Breast epithelium (tissue), 4 donors: ENCODE results near the gene VIPR1. TPM values are rescaled to one million over a fixed set of nuclear protein-coding genes. Genes with fewer than 3 reads are reported as not detected.
"Not testable (repeated sequence)": the region's sequence is repeated elsewhere in the genome, so short reads cannot be mapped to it uniquely, and the experiment has no call there.

Experiments
- DNase-seq, 2 donors: peaks; one replicate each; pipeline ENCODE4 v3.0.0-alpha.2; 2019; ENCODE audit warnings: low spot score in 2 of 2
- H3K27ac ChIP-seq, 2 donors: fragments of 200-600 bp; sonication (generic) in 1 of 2; one replicate each; pipeline ENCODE4 v1.5.1; 2016 to 2019; ENCODE audit warnings: mild to moderate bottlenecking in 1 of 2
- H3K27me3 ChIP-seq, 2 donors: fragments of 200-600 bp; sonication (generic) in 1 of 2; one replicate each; pipeline versions ENCODE4 v1.5.1 to v1.6.0; 2017 to 2019; ENCODE audit warnings: control low read depth in 1 of 2, mild to moderate bottlenecking in 1 of 2
- H3K36me3 ChIP-seq: fragments of 200-600 bp; one replicate; pipeline ENCODE4 v1.5.1; 2019
- H3K4me1 ChIP-seq, 2 donors: fragments of 200-600 bp; sonication (generic); one replicate each; pipeline ENCODE4 v1.5.1; 2016 to 2019; ENCODE audit warnings: control low read depth in 1 of 2
- H3K4me3 ChIP-seq, 3 donors: fragments of 200-600 bp; sonication (generic); 1 replicate in 2 of 3; 2 replicates in 1 of 3; pipeline ENCODE4 v1.5.1; 2016 to 2019; ENCODE audit warnings: mild to moderate bottlenecking in 3 of 3, moderate library complexity in 2 of 3
- H3K9me3 ChIP-seq, 2 donors: fragments of 200-600 bp; sonication (generic) in 1 of 2; one replicate each; pipeline ENCODE4 v1.5.1; 2016 to 2019; ENCODE audit warnings: control low read depth in 1 of 2
- CTCF ChIP-seq, 3 donors: fragments of 450-650 bp; IDR thresholded peaks; one replicate each; pipeline ENCODE4 v1.5.1; 2016 to 2017; ENCODE audit warnings: antibody characterized with exemption in 3 of 3, mild to moderate bottlenecking in 3 of 3, moderate library complexity in 3 of 3
- POLR2A ChIP-seq: fragments of 450-650 bp; IDR thresholded peaks from one replicate; pipeline ENCODE4 v1.6.1; 2016; ENCODE audit warnings: antibody characterized with exemption, mild to moderate bottlenecking, moderate library complexity
- POLR2AphosphoS5 ChIP-seq, 3 donors: sonication (generic); formaldehyde crosslinking; IDR thresholded peaks; one replicate each; pipeline ENCODE4 v1.6.1; 2017; ENCODE audit warnings: antibody characterized with exemption in 3 of 3
- intact Hi-C: fragments of 100-400 bp; cut with DNase I; formaldehyde crosslinking; loops from one replicate; pipeline ENCODE4 v1.15.1; 2023; ENCODE audit warnings: low total_unique reads
- total RNA-seq, 3 donors: library from RNA; depleted of rRNA; stranded (reverse); fragments of >200 nt; gene quantifications; one replicate each; pipeline ENCODE4 v1.1.0, GENCODE V29; 2016

The VIPR1 gene
- total RNA-seq, 3 donors from 2014 or later, result 16.3 to 40.2 (median 25.2) TPM

GRCh38 chr3:42572278-42572677 lies 69.8 kb downstream of the VIPR1 start:
- DNase-seq, result no peak
- intact Hi-C loops, result no loop called here
- Histone ChIP-seq H3K27ac (no peak overlapping the region), H3K4me1 (no peaks in the 10 kb centered on the region), H3K9me3 (peaks cover 0 to 6% of the 10 kb centered on the region in 2 donors), H3K27me3 (no peaks in the 10 kb centered on the region), H3K4me3 (no peak overlapping the region), H3K36me3 (no peaks in the 10 kb centered on the region)
- TF ChIP-seq CTCF (IDR thresholded peaks at IDR 0.05) (no peak), POLR2AphosphoS5 (IDR thresholded peaks at IDR 0.05) (no peak), POLR2A (no peak)

- DNase-seq, result no peak
- intact Hi-C loops, result no loop called here
- Histone ChIP-seq H3K27me3 (no peaks in the 10 kb centered on the region), H3K4me1 (peaks cover 0 to 3% of the 10 kb centered on the region in 2 donors), H3K4me3 (no peak overlapping the region), H3K36me3 (no peaks in the 10 kb centered on the region), H3K9me3 (peaks cover 0 to 6% of the 10 kb centered on the region in 2 donors), H3K27ac (no peak overlapping the region)
- TF ChIP-seq CTCF (IDR thresholded peaks at IDR 0.05) (no peak), POLR2AphosphoS5 (IDR thresholded peaks at IDR 0.05) (no peak), POLR2A (no peak)
Observed at GRCh38 chr3:42575137-42575741, 72.8 kb downstream of the VIPR1 start.

- Histone ChIP-seq H3K27ac (no peak overlapping the region), H3K4me3 (no peak overlapping the region), H3K4me1 (peaks cover 0 to 15% of the 10 kb centered on the region in 2 donors), H3K27me3 (no peaks in the 10 kb centered on the region), H3K9me3 (peaks cover 0 to 6% of the 10 kb centered on the region in 2 donors), H3K36me3 (no peaks in the 10 kb centered on the region)
- no peak for DNase-seq
- TF ChIP-seq POLR2A (no peak), POLR2AphosphoS5 (IDR thresholded peaks at IDR 0.05) (no peak), CTCF (IDR thresholded peaks at IDR 0.05) (no peak)
- intact Hi-C loops, result no loop called here
Observed at GRCh38 chr3:42578054-42578453, 75.6 kb downstream of the VIPR1 start.

- intact Hi-C loops, H3K27ac ChIP-seq, H3K36me3 ChIP-seq, H3K4me3 ChIP-seq, H3K9me3 ChIP-seq, DNase-seq, H3K27me3 ChIP-seq: not testable (repeated sequence)
- peaks cover 0 to 15% of the 10 kb centered on the region in 2 donors for H3K4me1 ChIP-seq
Observed at GRCh38 chr3:42579346-42579745, 76.9 kb downstream of the VIPR1 start.

- no peaks in the 10 kb centered on the region for H3K9me3 ChIP-seq
- no peak for DNase-seq
- peak overlapping the region; percentile 87 to 89 (median 89) for H3K4me3 ChIP-seq
- peak overlapping the region; percentile 93 for H3K27ac ChIP-seq
- H3K27me3 ChIP-seq, result no peaks in the 10 kb centered on the region
- TF ChIP-seq CTCF (IDR thresholded peaks at IDR 0.05), result no peak
- no peak for TF ChIP-seq POLR2AphosphoS5 (IDR thresholded peaks at IDR 0.05)
- no peak for TF ChIP-seq POLR2A
- intact Hi-C loops, result no loop called here
- H3K4me1 ChIP-seq, result peaks cover 0 to 15% of the 10 kb centered on the region in 2 donors
- no peaks in the 10 kb centered on the region for H3K36me3 ChIP-seq
Observed at GRCh38 chr3:42581400-42581708, 78.9 kb downstream of the VIPR1 start.
